ENCODE data around the gene IQGAP1. TPM values are rescaled to one million over a fixed set of nuclear protein-coding genes. Genes with fewer than 3 reads are reported as not detected.
"Not testable (repeated sequence)": the region's sequence is repeated elsewhere in the genome, so short reads cannot be mapped to it uniquely, and the experiment has no call there.

IQGAP1 gene
- polyA plus RNA-seq, 2 of the 4 experiments (the other 2 are of a cell fraction): 100 to 168 TPM

- 29% methylated on average over 3 of the region's 3 CpGs for WGBS (ENCODE audit: missing lambda C conversion rate)
- Histone ChIP-seq H3K4me1 (peaks cover 52% of the 10 kb centered on the region), H3K4me2 (peak overlapping the region; percentile 66), H3K27ac (peak overlapping the region; percentile 65 to 72; a peak in 4 of 6 replicates), H3K4me3 (no peak overlapping the region; the same call in 2 of the 3 replicates), H3K9me3 (no peaks in the 10 kb centered on the region)
- no peak for FAIRE-seq
- DNase-seq (ENCODE audit: low read depth in 1 of 2, low spot score in 1 of 2): peak in 1 of 2 experiments; percentile 47
- ChIA-PET CTCF (interaction anchor here (0.8 to 3.3 kb wide), 10 partner anchors 9 to 221 kb away, joined by 3 to 12 read pairs (median 4); no protein-coding TSS in a partner anchor), POLR2A (interaction anchor here (2.0 to 2.5 kb wide), 2 partner anchors 10 to 25 kb away, joined by 8 to 14 read pairs; partner anchors contain the start of gene IQGAP1)
- TF ChIP-seq MAX (IDR thresholded peaks at IDR 0.05) (0 out of 2 replicates have a peak, but pooled peaks have one; percentile 17), ELK1 (IDR thresholded peaks at IDR 0.05; ENCODE audit: low read depth, low read length) (no peak), RCOR1 (IDR thresholded peaks at IDR 0.05; ENCODE audit: low read depth, low read length) (no peak), MAZ (IDR thresholded peaks at IDR 0.05; ENCODE audit: borderline replicate concordance, low read depth, low read length) (no peak), ZSCAN20 (CRISPR knock-in tag; IDR thresholded peaks at IDR 0.05) (no peak), CHD4 (IDR thresholded peaks at IDR 0.05; ENCODE audit: borderline replicate concordance) (no peak), KDM1A (IDR thresholded peaks at IDR 0.05; ENCODE audit: low read depth) (no peak), RAD21 (conservative IDR thresholded peaks at IDR 0.05 in 1 of 2, IDR thresholded peaks at IDR 0.05 in 1 of 2) (no peak)
- peak; percentile 81 to 88 for ATAC-seq
These were observed 24.5 kb downstream of the IQGAP1 start for GRCh38 chr15:90412356-90413194.

- H3K4me3 ChIP-seq: no peak overlapping the region
- POLR2A ChIA-PET: interaction anchor here (2.0 to 2.5 kb wide), 2 partner anchors 12 to 26 kb away, joined by 8 to 14 read pairs; partner anchors contain the start of gene IQGAP1
- TF ChIP-seq TP53 (CRISPR knock-in tag; IDR thresholded peaks at IDR 0.05) (no peak), FOSL2 (IDR thresholded peaks at IDR 0.05) (0 out of 2 replicates have a peak, but pooled peaks have one; percentile 25), FOSL2 (CRISPR knock-in tag; IDR thresholded peaks at IDR 0.05) (peak; percentile 58; the same call in 1 of the 2 replicates), MAX (IDR thresholded peaks at IDR 0.05) (no peak)
- peak in 1 of 2 experiments; percentile 55 for DNase-seq (ENCODE audit: low read depth in 1 of 2, low spot score in 1 of 2)
- no peaks in the 10 kb centered on the region for H3K9me3 ChIP-seq
- peak overlapping the region; percentile 66 for H3K4me2 ChIP-seq
- 56% methylated on average over 10 of the region's 10 CpGs for WGBS (ENCODE audit: missing lambda C conversion rate)
- no peak for FAIRE-seq
- H3K27ac ChIP-seq: peak overlapping the region; percentile 65 to 72
- peak in 1 of 2 experiments; percentile 51; a peak in 3 of 6 replicates for ATAC-seq
- CTCF ChIA-PET: interaction anchor here (0.8 to 3.3 kb wide), 7 partner anchors 13 to 120 kb away, joined by 3 to 12 read pairs (median 4); no protein-coding TSS in a partner anchor
- H3K4me1 ChIP-seq: peaks cover 49% of the 10 kb centered on the region
These were observed 25.7 kb downstream of the IQGAP1 start for GRCh38 chr15:90413411-90414379.

GRCh38 chr15:90414408-90415028, 26.5 kb downstream of the IQGAP1 start:
- Histone ChIP-seq H3K4me3 (no peak overlapping the region), H3K4me2 (peak overlapping the region; percentile 66), H3K9me3 (no peaks in the 10 kb centered on the region), H3K4me1 (peaks cover 57% of the 10 kb centered on the region), H3K27ac (peak overlapping the region; percentile 65 to 72)
- ATAC-seq (peak; percentile 25 to 44; a peak in 4 of 6 replicates), FAIRE-seq (no peak), DNase-seq (ENCODE audit: low read depth in 1 of 2, low spot score in 1 of 2) (peak in 1 of 2 experiments; percentile 41)
- TF ChIP-seq RAD21 (conservative IDR thresholded peaks at IDR 0.05 in 1 of 2, IDR thresholded peaks at IDR 0.05 in 1 of 2): no peak
- TF ChIP-seq BHLHE40 (IDR thresholded peaks at IDR 0.05; ENCODE audit: low read depth, low read length): no peak
- TF ChIP-seq PBX3 (IDR thresholded peaks at IDR 0.05): no peak
- no peak for TF ChIP-seq JUN (IDR thresholded peaks at IDR 0.05)
- TF ChIP-seq HOXB5 (CRISPR knock-in tag; IDR thresholded peaks at IDR 0.05): no peak
- TF ChIP-seq PHF8 (IDR thresholded peaks at IDR 0.05; ENCODE audit: borderline replicate concordance, low read depth): no peak
- no peak for TF ChIP-seq CBX8 (IDR thresholded peaks at IDR 0.05)
- TF ChIP-seq ZC3H11A (IDR thresholded peaks at IDR 0.05): no peak
- TF ChIP-seq HES2 (IDR thresholded peaks at IDR 0.05): no peak
- ChIA-PET CTCF (interaction anchor here (0.6 to 3.3 kb wide), 6 partner anchors 14 to 259 kb away, joined by 3 to 12 read pairs (median 4); no protein-coding TSS in a partner anchor), POLR2A (interaction anchor here (0.6 to 2.5 kb wide), 3 partner anchors 12 to 35 kb away, joined by 3 to 14 read pairs (median 10); partner anchors contain the start of gene IQGAP1)
- 35% methylated on average over 9 of the region's 9 CpGs for WGBS (ENCODE audit: missing lambda C conversion rate)

GRCh38 chr15:90416052-90416451, 28.0 kb downstream of the IQGAP1 start:
- H3K4me3 ChIP-seq; H3K27ac ChIP-seq; POLR2A ChIA-PET; ATAC-seq; H3K9me3 ChIP-seq; H3K4me2 ChIP-seq; FAIRE-seq; DNase-seq (ENCODE audit: low read depth in 1 of 2, low spot score in 1 of 2): not testable (repeated sequence)
- peaks cover 70% of the 10 kb centered on the region for H3K4me1 ChIP-seq
- 91% methylated on average over 5 of the region's 5 CpGs for WGBS (ENCODE audit: missing lambda C conversion rate)
- CTCF ChIA-PET: interaction anchor here (1.5 kb wide), 1 partner anchor 54 kb away, joined by 4 read pairs; no protein-coding TSS in a partner anchor

All from A549 (cell line).